Pancreas (tissue), 10 donors: ENCODE results near the gene ANKRD10. TPM values are rescaled to one million over a fixed set of nuclear protein-coding genes. Genes with fewer than 3 reads are reported as not detected.

Experiments used
- ATAC-seq, 4 donors: fragments of 200-7000 bp; cut with Tn5 transposase; one replicate each; pipeline versions ENCODE4 v1.8.0 to v1.9.1; 2020; ENCODE audit warnings: mild to moderate bottlenecking in 4 of 4, moderate library complexity in 4 of 4
- DNase-seq, 6 donors: peaks; one replicate each; pipeline ENCODE4 v3.0.0-alpha.2; 2020
- FAIRE-seq: peaks from 2 replicates; lab custom pipeline; 2012; peaks lifted over from hg19 to GRCh38; lab: Jason Lieb, UNC
- H3K27ac ChIP-seq, 4 donors: fragments of 200-600 bp; sonication (generic); 1 replicate in 3 of 4; 2 replicates in 1 of 4; pipeline versions ENCODE4 v1.5.0 to v1.8.0; 2020
- H3K27me3 ChIP-seq, 4 donors: fragments of 200-600 bp; one replicate each; pipeline ENCODE4 v1.8.0; 2021
- H3K36me3 ChIP-seq, 3 donors: fragments of 200-600 bp; sonication (generic) in 1 of 3; one replicate each; pipeline versions ENCODE4 v1.5.0 to v1.8.0; 2020 to 2021
- H3K4me1 ChIP-seq, 3 donors: fragments of 200-600 bp; one replicate each; pipeline ENCODE4 v1.8.0; 2021
- H3K4me3 ChIP-seq, 4 donors: fragments of 200-600 bp; sonication (generic) in 2 of 4; one replicate each; pipeline versions ENCODE4 v1.5.0 to v1.8.0; 2020 to 2021
- H3K9me3 ChIP-seq, 4 donors: fragments of 200-600 bp; one replicate each; pipeline ENCODE4 v1.8.0; 2021
- CTCF ChIP-seq, 4 donors: fragments of 200-600 bp; sonication (generic) in 3 of 4; IDR thresholded peaks; one replicate each; pipeline versions ENCODE4 v1.5.0 to v1.8.0; 2021; ENCODE audit warnings: antibody characterized with exemption in 4 of 4
- WGBS, 2 donors: extraction: QIAGEN DNeasy Blood & Tissue Kit; methylation state at CpG; one replicate each; pipeline ENCODE4 v1.1.7; 2013; 5-methylcytosine and 5-hydroxymethylcytosine counted together
- intact Hi-C, 3 donors: fragments of 100-400 bp; cut with DNase I; formaldehyde crosslinking; loops; one replicate each; pipeline versions ENCODE4 v1.11.1 to v1.14.2; 2022
- polyA plus RNA-seq, 2 donors: library from polyadenylated mRNA; stranded (reverse); fragments of 200-250 nt; gene quantifications; one replicate each; pipeline ENCODE4 v1.2.3, GENCODE V29; 2013
- total RNA-seq, 6 donors: library from RNA; stranded (reverse); fragmentation: NEBNext Ultra II Directional in 4 of 6; extraction: Animal tissue kit (Norgen Biotek cat#: 25700) in 4 of 6; gene quantifications; one replicate each; pipeline versions ENCODE4 v1.2.1 to v1.2.4, GENCODE V29; 2021 to 2023
- donor health status: healthy with polysubstance abuse.
- donor health status: DM: no; HTN: no; CAD: no; lungs with moderate emphysema.
- donor health status: DM: no; HTN: no; CAD: no.
- donor health status: control.
- donor health status: control.
- donor health status: Bipolar disorder and iron deficiency.
- donor health status: DM: yes; HTN: yes; CAD: no.
- donor health status: DM: no; HTN: no; CAD: no.
- donor health status: DM: no; HTN: no; CAD: no.
- donor health status: DM: yes; HTN: yes; CAD: no.

ANKRD10 gene
- total and polyA plus RNA-seq, 8 donors = 37.6 to 138 (median 67.9) TPM

- DNase-seq (no peak), ATAC-seq (no peak), FAIRE-seq (no peak)
- no peaks in the 10 kb centered on the region for H3K36me3 ChIP-seq
- 69% methylated on average over 6 of the region's 6 CpGs for WGBS, 2 donors
- H3K4me1 ChIP-seq = peaks cover 6 to 8% (median 6%) of the 10 kb centered on the region in 3 donors
- H3K27ac ChIP-seq = no peak overlapping the region
- intact Hi-C loops = no loop called here
- TF ChIP-seq CTCF (IDR thresholded peaks at IDR 0.05) = no peak
- no peaks in the 10 kb centered on the region for H3K9me3 ChIP-seq
- H3K27me3 ChIP-seq = no peaks in the 10 kb centered on the region
- H3K4me3 ChIP-seq = no peak overlapping the region
These were observed 47.5 kb downstream of the ANKRD10 start for GRCh38 chr13:110867380-110867779.

GRCh38 chr13:110866491-110867170 lies 48.2 kb downstream of the ANKRD10 start:
- H3K27ac ChIP-seq = no peak overlapping the region
- H3K4me3 ChIP-seq = no peak overlapping the region
- H3K27me3 ChIP-seq = no peaks in the 10 kb centered on the region
- ATAC-seq (no peak), DNase-seq (no peak), FAIRE-seq (no peak)
- WGBS, 2 donors = 72 to 77% methylated on average over 11 of the region's 11 CpGs
- intact Hi-C loops = no loop called here
- TF ChIP-seq CTCF (IDR thresholded peaks at IDR 0.05) = no peak
- no peaks in the 10 kb centered on the region for H3K36me3 ChIP-seq
- H3K4me1 ChIP-seq = peaks cover 6 to 8% (median 6%) of the 10 kb centered on the region in 3 donors
- H3K9me3 ChIP-seq = no peaks in the 10 kb centered on the region

- WGBS, 2 donors = 88 to 92% methylated on average over 6 of the region's 6 CpGs
- DNase-seq (no peak), FAIRE-seq (no peak), ATAC-seq (no peak)
- no peaks in the 10 kb centered on the region for H3K4me1 ChIP-seq
- H3K27ac ChIP-seq = no peak overlapping the region
- no peak for TF ChIP-seq CTCF (IDR thresholded peaks at IDR 0.05)
- intact Hi-C loops = no loop called here
- no peaks in the 10 kb centered on the region for H3K36me3 ChIP-seq
- H3K4me3 ChIP-seq = no peak overlapping the region
- H3K27me3 ChIP-seq = no peaks in the 10 kb centered on the region
- H3K9me3 ChIP-seq = no peaks in the 10 kb centered on the region
These were observed 51.2 kb downstream of the ANKRD10 start for GRCh38 chr13:110863685-110864084.

GRCh38 chr13:110860983-110861382 lies 53.9 kb downstream of the ANKRD10 start:
- Histone ChIP-seq H3K9me3 (no peaks in the 10 kb centered on the region), H3K27ac (no peak overlapping the region), H3K36me3 (no peaks in the 10 kb centered on the region), H3K4me1 (no peaks in the 10 kb centered on the region), H3K4me3 (no peak overlapping the region), H3K27me3 (no peaks in the 10 kb centered on the region)
- DNase-seq (no peak), FAIRE-seq (no peak), ATAC-seq (no peak)
- no peak for TF ChIP-seq CTCF (IDR thresholded peaks at IDR 0.05)
- intact Hi-C loops = no loop called here
